Measurements from ENCODE around the gene ADGRL3. TPM values are rescaled to one million over a fixed set of nuclear protein-coding genes. Genes with fewer than 3 reads are reported as not detected.
"Not testable (repeated sequence)": the region's sequence is repeated elsewhere in the genome, so short reads cannot be mapped to it uniquely, and the experiment has no call there.

Gene ADGRL3
- total RNA-seq, 1 donor from 2014 or later = not detected

DNA sequence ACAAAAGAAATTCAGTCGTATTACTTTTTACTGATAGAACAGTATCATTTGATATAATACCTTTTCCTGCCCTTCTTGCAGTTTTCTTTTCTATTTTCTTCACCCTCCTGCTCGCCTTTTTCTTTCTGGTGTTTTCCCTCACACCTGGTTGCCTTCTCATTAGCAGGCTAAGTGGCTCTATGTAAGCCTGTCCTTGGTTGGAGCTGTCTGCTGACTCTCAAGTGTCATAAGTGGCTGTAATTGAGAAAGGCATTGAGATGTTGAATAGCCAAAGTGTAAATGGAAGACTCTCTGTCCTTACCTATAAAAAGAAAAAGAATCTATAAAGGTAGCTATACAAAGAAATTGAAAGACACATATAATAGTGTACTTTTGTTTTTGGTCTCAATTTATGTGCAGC is 180.7 kb downstream of the ADGRL3 start:
- H3K9me3 Mint-ChIP-seq = peaks cover 7% of the 10 kb centered on the region
- no peak for ATAC-seq (ENCODE audit: low read depth)
- DNase-seq = no peak
- ChIA-PET POLR2A (no interaction called here), CTCF (no interaction called here)
- H3K27me3 Mint-ChIP-seq = no peaks in the 10 kb centered on the region
- intact Hi-C loops (cut with micrococcal nuclease) = no loop called here
- TF ChIP-seq, protein P1, sequence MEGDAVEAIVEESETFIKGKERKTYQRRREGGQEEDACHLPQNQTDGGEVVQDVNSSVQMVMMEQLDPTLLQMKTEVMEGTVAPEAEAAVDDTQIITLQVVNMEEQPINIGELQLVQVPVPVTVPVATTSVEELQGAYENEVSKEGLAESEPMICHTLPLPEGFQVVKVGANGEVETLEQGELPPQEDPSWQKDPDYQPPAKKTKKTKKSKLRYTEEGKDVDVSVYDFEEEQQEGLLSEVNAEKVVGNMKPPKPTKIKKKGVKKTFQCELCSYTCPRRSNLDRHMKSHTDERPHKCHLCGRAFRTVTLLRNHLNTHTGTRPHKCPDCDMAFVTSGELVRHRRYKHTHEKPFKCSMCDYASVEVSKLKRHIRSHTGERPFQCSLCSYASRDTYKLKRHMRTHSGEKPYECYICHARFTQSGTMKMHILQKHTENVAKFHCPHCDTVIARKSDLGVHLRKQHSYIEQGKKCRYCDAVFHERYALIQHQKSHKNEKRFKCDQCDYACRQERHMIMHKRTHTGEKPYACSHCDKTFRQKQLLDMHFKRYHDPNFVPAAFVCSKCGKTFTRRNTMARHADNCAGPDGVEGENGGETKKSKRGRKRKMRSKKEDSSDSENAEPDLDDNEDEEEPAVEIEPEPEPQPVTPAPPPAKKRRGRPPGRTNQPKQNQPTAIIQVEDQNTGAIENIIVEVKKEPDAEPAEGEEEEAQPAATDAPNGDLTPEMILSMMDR (IDR thresholded peaks at IDR 0.05) = no peak
- H3K36me3 Mint-ChIP-seq (ENCODE audit: low read depth) = no peaks in the 10 kb centered on the region
- no peak overlapping the region for H3K27ac Mint-ChIP-seq
- H3K4me1 Mint-ChIP-seq = no peaks in the 10 kb centered on the region
- H3K4me3 Mint-ChIP-seq = no peak overlapping the region

DNA sequence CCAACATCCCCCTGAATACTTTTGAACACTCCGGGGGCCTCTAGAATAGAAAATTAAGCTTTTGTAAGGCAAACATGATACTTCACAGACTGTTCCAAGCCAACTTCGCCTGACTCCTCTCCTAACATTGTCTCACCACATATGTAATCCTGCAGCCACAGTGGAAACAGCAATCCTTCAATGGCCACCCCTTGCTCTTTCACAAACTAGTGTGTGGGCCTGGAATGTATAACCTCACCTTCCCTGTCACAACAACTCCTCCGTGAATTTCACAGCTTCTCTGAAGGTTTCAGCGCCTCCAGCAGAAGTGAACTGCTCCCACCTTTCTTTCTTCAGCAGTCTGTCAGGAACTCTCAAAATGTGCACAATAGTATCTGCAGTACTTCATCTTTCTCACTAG is 185.1 kb downstream of the ADGRL3 start:
- Mint-ChIP-seq H3K4me1 (no peaks in the 10 kb centered on the region), H3K4me3 (no peak overlapping the region), H3K9me3 (peaks cover 2% of the 10 kb centered on the region), H3K27me3 (no peaks in the 10 kb centered on the region), H3K36me3 (ENCODE audit: low read depth) (no peaks in the 10 kb centered on the region), H3K27ac (no peak overlapping the region)
- intact Hi-C loops (cut with micrococcal nuclease) = no loop called here
- CTCF ChIA-PET = no interaction called here
- no peak for ATAC-seq (ENCODE audit: low read depth)
- POLR2A ChIA-PET = no interaction called here
- TF ChIP-seq, protein P1 (IDR thresholded peaks at IDR 0.05) = no peak
- DNase-seq = no peak

DNA sequence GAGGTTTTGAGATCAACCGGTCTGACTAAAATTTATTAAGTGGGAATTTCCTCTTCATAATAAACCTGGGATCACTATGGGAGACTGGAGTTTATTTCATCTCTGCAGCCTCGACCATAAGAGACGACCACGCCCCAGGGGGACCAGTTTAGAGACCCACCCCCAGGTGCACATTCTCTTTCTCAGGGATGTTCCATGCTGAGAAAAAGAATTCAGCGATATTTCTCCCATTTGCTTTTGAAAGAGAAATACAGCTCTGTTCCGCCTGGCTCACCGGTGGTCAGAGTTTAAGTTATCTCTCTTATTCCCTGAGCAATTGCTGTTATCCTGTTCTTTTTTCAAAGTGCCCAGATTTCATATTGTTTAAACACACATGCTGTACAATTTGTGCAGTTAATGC is 187.2 kb downstream of the ADGRL3 start:
- CTCF ChIA-PET; H3K27me3 Mint-ChIP-seq; POLR2A ChIA-PET; H3K27ac Mint-ChIP-seq; H3K36me3 Mint-ChIP-seq (ENCODE audit: low read depth); ATAC-seq (ENCODE audit: low read depth); H3K4me3 Mint-ChIP-seq; intact Hi-C loops (cut with micrococcal nuclease); H3K9me3 Mint-ChIP-seq; H3K4me1 Mint-ChIP-seq; DNase-seq: not testable (repeated sequence)

DNA sequence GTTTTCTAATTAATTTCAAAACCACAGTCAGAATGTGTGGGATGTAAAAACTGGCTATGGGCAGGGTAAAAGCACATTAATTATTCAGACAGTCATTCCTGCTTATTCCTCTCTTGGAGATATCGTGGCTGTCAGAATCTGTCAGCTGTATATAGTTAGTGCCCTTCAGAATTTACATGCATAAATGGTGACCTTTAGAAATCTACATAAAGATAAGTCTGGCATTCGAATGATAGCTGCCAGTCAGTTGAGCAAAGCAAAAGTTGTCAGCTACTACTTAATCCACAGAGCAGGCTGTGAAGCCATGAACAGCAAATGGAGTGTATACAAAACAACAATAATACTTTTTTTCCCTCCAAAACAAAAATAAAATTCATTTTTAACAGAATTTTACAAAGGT is 189.5 kb downstream of the ADGRL3 start:
- no peak overlapping the region for H3K27ac Mint-ChIP-seq
- no peaks in the 10 kb centered on the region for H3K36me3 Mint-ChIP-seq (ENCODE audit: low read depth)
- POLR2A ChIA-PET = no interaction called here
- no peaks in the 10 kb centered on the region for H3K4me1 Mint-ChIP-seq
- intact Hi-C loops (cut with micrococcal nuclease) = no loop called here
- DNase-seq (no peak), ATAC-seq (ENCODE audit: low read depth) (no peak)
- no peaks in the 10 kb centered on the region for H3K27me3 Mint-ChIP-seq
- TF ChIP-seq, protein P1 (IDR thresholded peaks at IDR 0.05) = no peak
- H3K9me3 Mint-ChIP-seq = peaks cover 2% of the 10 kb centered on the region
- CTCF ChIA-PET = no interaction called here
- no peak overlapping the region for H3K4me3 Mint-ChIP-seq

DNA sequence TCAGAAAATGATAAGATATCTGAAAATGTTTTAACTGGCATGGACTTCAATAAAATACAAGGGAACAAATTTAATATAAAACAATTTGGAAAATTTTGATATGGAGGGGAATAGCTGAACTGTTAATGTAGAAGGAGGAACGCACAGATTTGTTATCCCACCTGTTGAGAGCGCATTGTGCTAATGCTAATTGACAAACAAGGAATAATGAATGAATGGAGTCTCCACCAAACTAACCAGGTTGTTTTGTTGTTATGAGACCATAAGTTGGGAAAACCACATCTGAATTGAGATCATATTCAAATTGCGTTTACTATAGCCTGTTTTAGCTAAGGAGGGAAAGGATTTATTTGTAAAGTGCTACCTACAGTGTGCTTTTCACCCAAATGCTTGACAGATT is 195.6 kb downstream of the ADGRL3 start:
- CTCF ChIA-PET = no interaction called here
- no peak overlapping the region for H3K27ac Mint-ChIP-seq
- DNase-seq (no peak), ATAC-seq (ENCODE audit: low read depth) (no peak)
- intact Hi-C loops (cut with micrococcal nuclease) = no loop called here
- no peaks in the 10 kb centered on the region for H3K4me1 Mint-ChIP-seq
- POLR2A ChIA-PET = no interaction called here
- no peaks in the 10 kb centered on the region for H3K27me3 Mint-ChIP-seq
- H3K36me3 Mint-ChIP-seq (ENCODE audit: low read depth) = no peaks in the 10 kb centered on the region
- TF ChIP-seq, protein P1 (IDR thresholded peaks at IDR 0.05) = no peak
- peaks cover under 1% of the 10 kb centered on the region for H3K9me3 Mint-ChIP-seq
- H3K4me3 Mint-ChIP-seq = no peak overlapping the region

DNA sequence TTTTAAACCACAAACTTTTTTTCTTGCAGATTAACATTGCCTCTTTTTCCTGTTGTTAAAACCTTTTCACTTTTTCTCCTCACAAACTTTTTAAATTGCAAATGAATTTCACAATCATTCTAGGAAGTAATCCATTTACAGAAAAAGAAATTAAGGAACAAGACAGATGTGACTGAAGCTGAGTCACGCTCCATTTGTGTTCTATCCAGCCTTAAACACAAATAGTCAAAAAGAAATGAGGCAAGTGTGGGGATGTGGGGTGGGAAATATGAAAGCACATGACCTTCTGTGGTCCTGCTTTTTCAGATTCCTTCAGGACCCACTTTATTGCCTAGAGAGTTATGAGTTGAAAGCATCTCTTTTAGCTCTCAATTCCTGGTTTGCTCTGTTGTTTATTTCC is 197.0 kb downstream of the ADGRL3 start:
- TF ChIP-seq, protein P1 (IDR thresholded peaks at IDR 0.05) = no peak
- ChIA-PET CTCF (no interaction called here), POLR2A (no interaction called here)
- no peak for DNase-seq
- Mint-ChIP-seq H3K9me3 (no peaks in the 10 kb centered on the region), H3K4me1 (no peaks in the 10 kb centered on the region), H3K27ac (no peak overlapping the region), H3K4me3 (no peak overlapping the region), H3K36me3 (ENCODE audit: low read depth) (no peaks in the 10 kb centered on the region), H3K27me3 (no peaks in the 10 kb centered on the region)
- no peak for ATAC-seq (ENCODE audit: low read depth)
- intact Hi-C loops (cut with micrococcal nuclease) = no loop called here
